HEK293 (cell line): ENCODE measurements around the gene ZBED4.

ENCODE experiments used
- CTCF ChIA-PET: fragments of 350-600 bp; formaldehyde crosslinking; extraction: SDS; loops from one replicate; lab custom pipeline; 2021; ENCODE audit warnings: antibody characterized with exemption; lab: Yijun Ruan, JAX
- POLR2A ChIA-PET: fragments of 300-600 bp; formaldehyde crosslinking; extraction: SDS; loops from one replicate; lab custom pipeline; 2020; ENCODE audit warnings: antibody characterized with exemption, inconsistent platforms; lab: Yijun Ruan, JAX
- H3K27ac ChIP-seq: fragments of 200-500 bp; sonication (Bioruptor generic); 2 replicates; pipeline ENCODE4 v1.5.1; 2014; ENCODE audit warnings: low read depth, low read length, control low read depth, inconsistent platforms; ENCODE audit errors: extremely low read depth
- H3K36me3 ChIP-seq, 2 experiments: fragments of 200-500 bp in 1 of 2; sonication (Bioruptor generic) in 1 of 2; 1 replicate in 1 of 2; 2 replicates in 1 of 2; pipeline ENCODE4 v1.5.1; 2014 to 2017; ENCODE audit warnings: inconsistent platforms in 2 of 2, low read length in 2 of 2; ENCODE audit not compliant: control insufficient read depth in 2 of 2, insufficient read depth in 1 of 2
- H3K4me1 ChIP-seq: fragments of 200-500 bp; sonication (Bioruptor generic); 2 replicates; pipeline ENCODE4 v1.5.1; 2014; ENCODE audit warnings: mild to moderate bottlenecking, low read length, inconsistent platforms; ENCODE audit not compliant: control insufficient read depth, insufficient read depth
- H3K4me3 ChIP-seq: 2 replicates; pipeline ENCODE4 v1.5.1; 2011; ENCODE audit warnings: low read depth, mild to moderate bottlenecking, control low read depth, low read length, moderate library complexity
- H3K9me3 ChIP-seq: fragments of 200-500 bp; sonication (Bioruptor generic); 2 replicates; pipeline ENCODE4 v1.5.1; 2014; ENCODE audit warnings: low read depth, low read length, inconsistent platforms; ENCODE audit not compliant: control insufficient read depth, insufficient read depth
- EGR2 ChIP-seq: fragments of 450-650 bp; formaldehyde crosslinking; IDR thresholded peaks from 2 replicates; pipeline ENCODE4 v1.5.1; 2016; ENCODE audit warnings: low read depth, missing biosample characterization, missing genetic modification characterization
- GLI2 ChIP-seq: fragments of 450-650 bp; formaldehyde crosslinking; IDR thresholded peaks from 2 replicates; pipeline ENCODE4; 2017; ENCODE audit warnings: missing biosample characterization, missing genetic modification characterization, low read depth, borderline replicate concordance
- HIC1 ChIP-seq: fragments of 450-650 bp; formaldehyde crosslinking; IDR thresholded peaks from 2 replicates; pipeline ENCODE4 v1.5.1; 2016; ENCODE audit warnings: missing biosample characterization, missing genetic modification characterization
- IKZF3 ChIP-seq: fragments of 450-650 bp; IDR thresholded peaks from 2 replicates; pipeline ENCODE4 v1.5.0; 2018; ENCODE audit warnings: missing biosample characterization, mild to moderate bottlenecking, missing genetic modification characterization, moderate library complexity
- KLF1 ChIP-seq: fragments of 450-650 bp; formaldehyde crosslinking; IDR thresholded peaks from 2 replicates; pipeline ENCODE4 v1.5.1; 2016; ENCODE audit warnings: missing biosample characterization, missing genetic modification characterization
- KLF8 ChIP-seq: fragments of 450-650 bp; formaldehyde crosslinking; IDR thresholded peaks from 2 replicates; pipeline ENCODE4 v1.5.1; 2016; ENCODE audit warnings: missing biosample characterization, missing genetic modification characterization
- KLF9 ChIP-seq: fragments of 450-650 bp; formaldehyde crosslinking; IDR thresholded peaks from 2 replicates; pipeline ENCODE4 v1.5.1; 2016; ENCODE audit warnings: missing biosample characterization, missing genetic modification characterization, low read depth
- PATZ1 ChIP-seq: fragments of 450-650 bp; formaldehyde crosslinking; IDR thresholded peaks from 2 replicates; pipeline ENCODE4 v1.5.1; 2016; ENCODE audit warnings: missing biosample characterization, missing genetic modification characterization
- PBX3 ChIP-seq: sonication (generic); formaldehyde crosslinking; IDR thresholded peaks from 2 replicates; pipeline ENCODE4 v1.8.1; 2022; ENCODE audit warnings: mild to moderate bottlenecking, moderate library complexity, missing genetic modification reagents
- TRIM28 ChIP-seq: IDR thresholded peaks from 2 replicates; pipeline ENCODE4 v1.6.1; 2011; ENCODE audit warnings: low read length, control low read depth, borderline replicate concordance
- ZBTB17 ChIP-seq: fragments of 450-650 bp; formaldehyde crosslinking; IDR thresholded peaks from 2 replicates; pipeline ENCODE4 v1.5.1; 2016; ENCODE audit warnings: missing biosample characterization, missing genetic modification characterization
- ZBTB26 ChIP-seq: fragments of 450-650 bp; formaldehyde crosslinking; optimal IDR thresholded peaks from 2 replicates; pipeline ENCODE3; 2016; ENCODE audit warnings: missing biosample characterization, mild to moderate bottlenecking, missing genetic modification characterization
- ZFP41 ChIP-seq: fragments of 450-650 bp; formaldehyde crosslinking; IDR thresholded peaks from 2 replicates; pipeline ENCODE4 v1.5.1; 2016; ENCODE audit warnings: missing biosample characterization, missing genetic modification characterization, borderline replicate concordance
- ZIC2 ChIP-seq: fragments of 450-650 bp; formaldehyde crosslinking; IDR thresholded peaks from 2 replicates; pipeline ENCODE4 v1.5.1; 2016; ENCODE audit warnings: missing biosample characterization, missing genetic modification characterization
- ZNF214 ChIP-seq: fragments of 450-650 bp; formaldehyde crosslinking; IDR thresholded peaks from 2 replicates; pipeline ENCODE4 v1.5.1; 2017; ENCODE audit warnings: missing biosample characterization, mild to moderate bottlenecking, missing genetic modification characterization, borderline replicate concordance
- ZNF311 ChIP-seq: fragments of 450-650 bp; formaldehyde crosslinking; IDR thresholded peaks from 2 replicates; pipeline ENCODE4 v1.5.1; 2017; ENCODE audit warnings: missing biosample characterization, missing genetic modification characterization, borderline replicate concordance
- ZNF354C ChIP-seq: fragments of 450-650 bp; formaldehyde crosslinking; IDR thresholded peaks from 2 replicates; pipeline ENCODE4 v1.5.1; 2016; ENCODE audit warnings: missing biosample characterization, missing genetic modification characterization, low read depth, borderline replicate concordance
- ZNF366 ChIP-seq: fragments of 450-650 bp; formaldehyde crosslinking; conservative IDR thresholded peaks from 2 replicates; pipeline ENCODE4 v1.5.1; 2016; ENCODE audit warnings: missing biosample characterization, missing genetic modification characterization
- ZNF473 ChIP-seq: fragments of 450-650 bp; formaldehyde crosslinking; IDR thresholded peaks from 2 replicates; pipeline ENCODE4 v1.5.1; 2017; ENCODE audit warnings: missing biosample characterization, missing genetic modification characterization
- ZNF596 ChIP-seq: fragments of 450-650 bp; IDR thresholded peaks from 2 replicates; pipeline ENCODE4 v1.5.0; 2018; ENCODE audit warnings: missing biosample characterization, mild to moderate bottlenecking, missing genetic modification characterization, moderate library complexity
- ZNF658 ChIP-seq: fragments of 450-650 bp; formaldehyde crosslinking; IDR thresholded peaks from 2 replicates; pipeline ENCODE4; 2016; ENCODE audit warnings: missing biosample characterization, missing genetic modification characterization
- ZNF785 ChIP-seq: fragments of 450-650 bp; formaldehyde crosslinking; IDR thresholded peaks from 2 replicates; pipeline ENCODE4 v1.5.1; 2016; ENCODE audit warnings: missing biosample characterization, missing genetic modification characterization
- ZXDB ChIP-seq: fragments of 450-650 bp; formaldehyde crosslinking; IDR thresholded peaks from 2 replicates; pipeline ENCODE4 v1.5.1; 2016; ENCODE audit warnings: missing biosample characterization, missing genetic modification characterization

The ZBED4 gene

GRCh38 chr22:49884503-49885260, 31.0 kb downstream of the ZBED4 start:
- no peak for TF ChIP-seq ZBTB17
- TF ChIP-seq ZNF785 (tag by site-specific recombination) = no peak
- TF ChIP-seq ZXDB (tag by site-specific recombination) = no peak
- CTCF ChIA-PET = no interaction called here
- POLR2A ChIA-PET = no interaction called here
- Histone ChIP-seq H3K36me3 (peaks cover 0 to 70% of the 10 kb centered on the region in 2 experiments), H3K9me3 (0 out of 2 replicates have a peak, but pooled peaks cover 2% of the 10 kb centered on the region), H3K27ac (no peak overlapping the region), H3K4me3 (no peak overlapping the region), H3K4me1 (no peaks in the 10 kb centered on the region)

GRCh38 chr22:49885281-49885680, 31.6 kb downstream of the ZBED4 start:
- POLR2A ChIA-PET = no interaction called here
- Histone ChIP-seq H3K4me1 (no peaks in the 10 kb centered on the region), H3K27ac (no peak overlapping the region), H3K9me3 (0 out of 2 replicates have a peak, but pooled peaks cover 3% of the 10 kb centered on the region), H3K36me3 (peaks cover 0 to 76% of the 10 kb centered on the region in 2 experiments), H3K4me3 (no peak overlapping the region)
- CTCF ChIA-PET = no interaction called here
- TF ChIP-seq KLF1 (tag by site-specific recombination) = no peak
- no peak for TF ChIP-seq ZNF473
- TF ChIP-seq ZNF354C (tag by site-specific recombination) = no peak
- TF ChIP-seq ZIC2 (tag by site-specific recombination) = no peak
- no peak for TF ChIP-seq ZNF311
- no peak for TF ChIP-seq HIC1
- no peak for TF ChIP-seq KLF9 (tag by site-specific recombination)
- TF ChIP-seq ZFP41 = no peak
- no peak for TF ChIP-seq ZNF366
- no peak for TF ChIP-seq GLI2 (tag by site-specific recombination)
- TF ChIP-seq ZNF596 (tag by site-specific recombination) = no peak
- no peak for TF ChIP-seq KLF8 (tag by site-specific recombination)
- TF ChIP-seq ZNF214 (tag by site-specific recombination) = no peak

GRCh38 chr22:49885881-49886280, 32.2 kb downstream of the ZBED4 start:
- ChIA-PET POLR2A (no interaction called here), CTCF (no interaction called here)
- Histone ChIP-seq H3K9me3 (0 out of 2 replicates have a peak, but pooled peaks cover 3% of the 10 kb centered on the region), H3K4me3 (no peak overlapping the region), H3K27ac (no peak overlapping the region), H3K36me3 (peaks cover 0 to 81% of the 10 kb centered on the region in 2 experiments), H3K4me1 (no peaks in the 10 kb centered on the region)
- TF ChIP-seq ZNF658 (no peak), EGR2 (tag by site-specific recombination) (no peak), KLF9 (tag by site-specific recombination) (no peak), TRIM28 (no peak), IKZF3 (no peak), PBX3 (no peak), PATZ1 (tag by site-specific recombination) (no peak), ZBTB26 (tag by site-specific recombination) (no peak), ZNF214 (tag by site-specific recombination) (no peak)
